Progenitor cell of endocrine pancreas (in vitro differentiated cells): ENCODE measurements around the gene HOXB3. TPM values are rescaled to one million over a fixed set of nuclear protein-coding genes. Genes with fewer than 3 reads are reported as not detected.

Experiments used
- DNase-seq: peaks from one replicate; pipeline ENCODE4 v3.0.0; 2021; ENCODE audit warnings: low spot score; ENCODE audit not compliant: unreplicated experiment
- H3K27ac Mint-ChIP-seq: 2 replicates; pipeline ENCODE4 v1.8.0; 2021; ENCODE audit warnings: mild to moderate bottlenecking, moderate library complexity, mixed read lengths
- H3K27me3 Mint-ChIP-seq: 2 replicates; pipeline ENCODE4 v1.8.0; 2021; ENCODE audit warnings: mixed read lengths
- H3K36me3 Mint-ChIP-seq: 2 replicates; pipeline ENCODE4 v1.8.0; 2022; ENCODE audit warnings: mixed read lengths; ENCODE audit not compliant: insufficient read depth
- H3K4me1 Mint-ChIP-seq: 2 replicates; pipeline ENCODE4 v1.8.0; 2021; ENCODE audit warnings: low read depth, mixed read lengths
- H3K4me3 Mint-ChIP-seq: 2 replicates; pipeline ENCODE4 v1.8.0; 2021; ENCODE audit warnings: low read depth, mild to moderate bottlenecking, moderate library complexity, mixed read lengths
- H3K9me3 Mint-ChIP-seq: 2 replicates; pipeline ENCODE4 v1.8.0; 2021; ENCODE audit warnings: low read depth, mixed read lengths
- total RNA-seq: library from RNA; stranded (reverse); gene quantifications from 2 replicates; pipeline ENCODE4 v1.2.1, GENCODE V29; 2021
- TF ChIP-seq, protein P1 (sequence below): fragments of 200-600 bp; sonication (generic); IDR thresholded peaks from one replicate; pipeline ENCODE4 v1.5.0; 2021; ENCODE audit warnings: antibody characterized with exemption, mild to moderate bottlenecking; ENCODE audit not compliant: unreplicated experiment

HOXB3 gene
- total RNA-seq, 1 donor from 2014 or later: 19.4 TPM

DNA sequence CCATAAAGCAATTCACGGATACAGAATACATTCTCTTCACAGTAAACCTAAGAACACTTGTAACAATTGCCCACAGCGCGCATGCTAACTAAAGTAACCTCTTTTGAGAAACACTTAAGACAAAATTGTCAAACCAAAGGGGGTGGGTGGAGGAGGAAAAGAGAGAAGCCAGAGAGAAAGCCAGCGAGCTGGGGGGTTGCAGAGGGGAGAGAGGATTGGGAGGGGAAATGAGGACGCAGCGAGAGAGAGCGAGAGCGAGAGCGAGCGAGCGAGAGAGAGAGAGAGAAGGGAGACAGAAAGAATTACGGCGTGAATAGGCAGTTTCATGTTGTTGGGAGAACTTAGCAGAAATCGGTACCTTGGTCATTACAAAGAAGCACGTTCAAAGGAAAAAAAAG lies 22.4 kb upstream of the HOXB3 start:
- Mint-ChIP-seq H3K4me1 (peaks cover 11% of the 10 kb centered on the region), H3K9me3 (no peaks in the 10 kb centered on the region), H3K36me3 (no peaks in the 10 kb centered on the region), H3K27me3 (peaks cover 89% of the 10 kb centered on the region), H3K4me3 (peak overlapping the region; percentile 63), H3K27ac (peak overlapping the region; percentile 80)
- DNase-seq: no peak
- TF ChIP-seq, protein P1, sequence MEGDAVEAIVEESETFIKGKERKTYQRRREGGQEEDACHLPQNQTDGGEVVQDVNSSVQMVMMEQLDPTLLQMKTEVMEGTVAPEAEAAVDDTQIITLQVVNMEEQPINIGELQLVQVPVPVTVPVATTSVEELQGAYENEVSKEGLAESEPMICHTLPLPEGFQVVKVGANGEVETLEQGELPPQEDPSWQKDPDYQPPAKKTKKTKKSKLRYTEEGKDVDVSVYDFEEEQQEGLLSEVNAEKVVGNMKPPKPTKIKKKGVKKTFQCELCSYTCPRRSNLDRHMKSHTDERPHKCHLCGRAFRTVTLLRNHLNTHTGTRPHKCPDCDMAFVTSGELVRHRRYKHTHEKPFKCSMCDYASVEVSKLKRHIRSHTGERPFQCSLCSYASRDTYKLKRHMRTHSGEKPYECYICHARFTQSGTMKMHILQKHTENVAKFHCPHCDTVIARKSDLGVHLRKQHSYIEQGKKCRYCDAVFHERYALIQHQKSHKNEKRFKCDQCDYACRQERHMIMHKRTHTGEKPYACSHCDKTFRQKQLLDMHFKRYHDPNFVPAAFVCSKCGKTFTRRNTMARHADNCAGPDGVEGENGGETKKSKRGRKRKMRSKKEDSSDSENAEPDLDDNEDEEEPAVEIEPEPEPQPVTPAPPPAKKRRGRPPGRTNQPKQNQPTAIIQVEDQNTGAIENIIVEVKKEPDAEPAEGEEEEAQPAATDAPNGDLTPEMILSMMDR: no peak

DNA sequence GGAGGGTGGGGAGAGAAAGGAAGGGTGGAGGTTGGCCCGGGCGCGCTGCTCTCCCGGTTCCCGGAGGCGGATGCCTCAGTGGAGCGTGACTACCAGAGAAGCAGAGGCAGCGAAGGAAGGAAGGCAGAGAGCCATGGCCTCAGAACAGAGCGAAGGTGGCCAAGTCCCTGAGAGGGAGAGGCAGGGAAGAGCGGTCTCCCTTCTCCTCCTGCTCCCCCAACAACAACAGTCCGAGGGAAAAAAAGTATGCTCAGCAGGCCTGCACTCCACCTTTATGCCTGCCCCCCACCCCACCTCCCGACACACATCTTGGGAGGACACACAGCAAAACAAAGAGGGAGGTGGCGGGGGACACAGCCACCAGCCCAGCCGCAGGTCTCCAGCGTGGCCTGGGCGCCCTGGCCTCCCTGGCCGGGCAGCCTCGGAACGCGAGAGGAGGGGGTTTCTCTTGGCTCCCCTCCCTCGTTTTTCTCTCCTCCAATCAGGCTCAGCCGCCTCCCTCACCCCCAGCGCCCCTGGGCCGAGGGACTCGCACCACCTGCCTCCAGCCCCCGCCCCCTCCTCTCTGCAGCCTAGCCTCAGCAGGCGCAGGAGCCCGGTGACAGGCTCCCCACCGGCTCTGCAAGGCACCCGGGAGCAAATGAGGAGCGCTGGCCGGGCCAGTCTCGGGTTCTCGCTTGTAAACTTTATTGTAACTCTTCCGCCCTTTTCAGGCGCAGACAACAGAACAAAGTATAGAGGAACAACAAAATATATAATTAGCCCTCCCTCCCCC lies 21.8 kb upstream of the HOXB3 start:
- H3K36me3 Mint-ChIP-seq: no peaks in the 10 kb centered on the region
- H3K4me3 Mint-ChIP-seq: no peak overlapping the region
- TF ChIP-seq, protein P1: no peak
- H3K4me1 Mint-ChIP-seq: peaks cover 11% of the 10 kb centered on the region
- DNase-seq: no peak
- H3K9me3 Mint-ChIP-seq: no peaks in the 10 kb centered on the region
- H3K27ac Mint-ChIP-seq: no peak overlapping the region
- peaks cover 89% of the 10 kb centered on the region for H3K27me3 Mint-ChIP-seq

DNA sequence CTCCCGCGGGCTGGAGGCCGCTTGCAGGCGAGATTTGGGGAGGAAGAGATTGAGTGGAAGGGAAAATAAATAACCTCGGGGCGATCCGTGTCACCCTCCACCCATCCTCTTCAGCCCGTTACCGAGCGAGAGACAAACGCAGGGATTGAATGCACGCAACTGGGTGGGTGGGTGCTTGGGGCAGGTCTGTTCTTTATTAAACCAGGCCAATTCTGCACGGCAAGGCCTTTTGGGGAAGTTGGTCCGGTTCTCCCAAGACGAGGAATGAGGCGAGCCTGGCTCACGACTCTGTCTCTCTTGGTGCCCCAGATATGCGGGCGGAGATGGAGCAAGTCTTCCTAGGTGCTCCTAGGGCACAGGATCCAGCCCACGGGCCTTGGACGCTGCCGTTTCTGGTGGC lies 21.2 kb upstream of the HOXB3 start:
- TF ChIP-seq, protein P1: no peak
- H3K27me3 Mint-ChIP-seq: peaks cover 89% of the 10 kb centered on the region
- H3K4me1 Mint-ChIP-seq: peaks cover 11% of the 10 kb centered on the region
- H3K4me3 Mint-ChIP-seq: peak overlapping the region; percentile 70
- no peak for DNase-seq
- peak overlapping the region; percentile 90 for H3K27ac Mint-ChIP-seq
- H3K9me3 Mint-ChIP-seq: no peaks in the 10 kb centered on the region
- no peaks in the 10 kb centered on the region for H3K36me3 Mint-ChIP-seq

DNA sequence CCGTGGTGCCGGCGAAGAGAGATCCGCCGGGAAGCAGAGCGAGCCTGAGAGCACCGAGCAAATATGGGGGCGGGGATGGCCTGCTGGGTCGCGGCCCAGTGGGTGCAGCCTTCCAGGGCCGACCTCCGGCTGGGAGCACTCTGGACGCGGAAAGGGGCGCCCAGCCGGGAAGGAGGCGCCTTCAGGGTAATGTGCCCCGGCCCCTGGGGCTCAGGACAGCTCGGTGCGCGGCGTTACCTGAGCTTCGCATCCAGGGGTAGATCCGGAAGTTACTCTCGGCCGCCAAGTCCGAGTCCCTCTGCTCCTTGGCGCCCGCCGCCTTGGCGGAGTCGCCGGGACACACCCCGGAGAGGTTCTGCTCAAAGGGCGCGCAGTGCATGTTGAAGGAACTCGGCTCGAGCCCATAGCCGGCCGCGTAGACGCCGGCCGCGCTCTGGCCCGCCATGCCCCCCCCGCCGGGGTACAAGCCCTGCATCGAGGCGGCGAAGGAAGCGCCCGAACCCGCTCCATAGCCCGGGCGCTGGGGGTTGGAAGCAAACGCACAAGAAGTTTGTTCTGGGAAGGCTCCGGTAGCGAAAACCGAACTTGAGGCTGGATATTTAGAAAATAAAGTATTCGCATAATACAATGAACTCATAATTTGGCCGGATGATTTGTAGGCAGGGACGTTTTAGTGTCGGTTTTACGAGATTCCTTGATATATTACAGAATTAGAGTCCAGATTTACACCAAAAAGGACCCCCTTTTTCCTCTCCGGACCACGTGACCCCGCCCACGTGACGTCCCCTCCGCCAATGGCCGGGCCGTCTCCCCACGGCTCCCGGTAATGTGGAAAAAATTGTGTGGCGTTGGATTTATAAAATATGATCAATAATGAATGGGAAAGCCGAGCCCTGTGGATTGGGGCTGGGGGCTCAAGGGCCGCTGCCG lies 20.5 kb upstream of the HOXB3 start, which contains the start of gene HOXB7:
TSS of gene HOXB7 (minus strand) at position 736 of the 930 bp plus-strand sequence. CDS start at position 637, 99 bp downstream.
- no peak for DNase-seq
- Mint-ChIP-seq H3K4me1 (peaks cover 11% of the 10 kb centered on the region), H3K4me3 (peak within 1 kb of the TSS; percentile 70), H3K36me3 (no peaks in the 10 kb centered on the region), H3K9me3 (no peaks in the 10 kb centered on the region), H3K27ac (peak within 1 kb of the TSS; percentile 90), H3K27me3 (peaks cover 89% of the 10 kb centered on the region)
- TF ChIP-seq, protein P1: no peak

DNA sequence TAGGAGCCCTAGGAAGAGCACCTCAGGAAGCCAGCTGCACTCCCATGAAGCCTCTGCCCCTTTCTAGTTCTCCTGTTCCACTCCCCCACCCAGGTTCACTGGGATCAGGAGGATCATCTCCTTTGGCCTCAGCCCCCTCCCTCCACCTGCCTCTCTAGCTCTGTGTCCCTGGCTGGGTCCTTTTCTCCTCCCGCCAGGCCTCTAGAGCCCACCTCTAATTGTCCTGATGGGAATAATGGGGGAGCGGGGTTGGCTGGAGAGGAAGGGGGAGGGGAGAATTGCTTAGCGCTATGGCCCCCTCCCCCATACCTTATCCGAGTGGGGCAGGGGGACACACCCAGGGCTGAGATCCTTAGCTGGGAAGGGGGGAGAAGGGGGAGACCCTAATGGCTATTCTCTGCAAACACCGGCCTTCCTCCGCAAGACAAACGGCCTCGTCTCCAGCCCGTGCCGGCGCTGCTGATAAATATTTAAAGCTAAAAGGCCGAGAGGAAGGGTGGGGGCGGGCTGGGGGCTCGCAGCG lies 19.8 kb upstream of the HOXB3 start:
- no peaks in the 10 kb centered on the region for H3K36me3 Mint-ChIP-seq
- H3K9me3 Mint-ChIP-seq: no peaks in the 10 kb centered on the region
- peaks cover 11% of the 10 kb centered on the region for H3K4me1 Mint-ChIP-seq
- H3K27ac Mint-ChIP-seq: no peak overlapping the region
- peaks cover 89% of the 10 kb centered on the region for H3K27me3 Mint-ChIP-seq
- TF ChIP-seq, protein P1: no peak
- peak overlapping the region; percentile 70 for H3K4me3 Mint-ChIP-seq
- DNase-seq: no peak
